GM18867 (cell line): ENCODE measurements around the gene AFMID.
"Not testable (repeated sequence)": the region's sequence is repeated elsewhere in the genome, so short reads cannot be mapped to it uniquely, and the experiment has no call there.

Experiments
- ATAC-seq: cut with Tn5 transposase; IDR thresholded peaks from one replicate; pipeline ENCODE4 v1.9.1; 2021; ENCODE audit warnings: mild to moderate bottlenecking, moderate library complexity; ENCODE audit not compliant: unreplicated experiment

Gene AFMID

DNA sequence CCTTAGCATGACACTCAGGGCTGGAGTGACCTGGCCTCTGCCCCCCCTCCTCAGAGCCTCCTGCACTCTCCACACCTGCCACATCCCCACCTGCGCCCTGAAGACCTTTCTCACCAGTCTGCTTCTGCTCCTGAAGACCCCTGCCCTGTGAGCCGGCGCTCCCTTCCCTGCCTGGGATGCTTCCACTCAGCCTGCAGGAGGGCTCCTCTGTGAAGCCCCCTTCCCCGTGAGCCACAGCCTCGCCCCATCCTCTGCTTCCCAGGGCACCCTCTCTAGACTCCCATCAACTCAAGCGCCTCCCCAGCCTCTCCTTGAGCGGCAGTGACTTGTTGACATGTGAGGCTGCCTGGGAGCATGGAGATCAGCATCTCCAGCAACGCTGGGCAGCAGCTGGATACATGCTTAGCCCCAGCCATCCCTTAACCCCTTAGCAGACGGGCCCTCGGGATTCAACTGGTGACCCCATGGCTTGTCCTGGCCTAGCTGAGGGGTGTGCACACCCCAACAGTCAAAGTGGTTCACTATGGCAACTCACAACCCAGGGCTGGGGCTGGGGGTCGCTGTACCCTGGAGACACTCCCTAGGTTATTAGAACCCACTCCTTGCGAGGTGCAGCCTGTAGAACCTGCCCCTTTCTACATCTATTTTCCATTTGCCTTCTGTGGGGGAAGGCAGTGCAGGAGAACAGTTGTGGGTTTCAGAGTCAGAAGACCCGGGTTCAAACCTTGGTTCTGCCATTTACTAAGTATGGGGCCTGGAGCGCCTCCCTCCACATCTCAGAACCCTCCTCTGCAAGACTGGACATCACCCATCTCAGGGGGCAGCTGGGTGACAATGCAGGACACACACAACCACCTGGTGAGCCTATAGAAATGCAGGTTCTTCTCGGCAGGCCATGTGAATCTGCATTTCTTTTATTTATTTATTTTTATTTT is 65.8 kb downstream of the AFMID start:
- no peak for ATAC-seq

DNA sequence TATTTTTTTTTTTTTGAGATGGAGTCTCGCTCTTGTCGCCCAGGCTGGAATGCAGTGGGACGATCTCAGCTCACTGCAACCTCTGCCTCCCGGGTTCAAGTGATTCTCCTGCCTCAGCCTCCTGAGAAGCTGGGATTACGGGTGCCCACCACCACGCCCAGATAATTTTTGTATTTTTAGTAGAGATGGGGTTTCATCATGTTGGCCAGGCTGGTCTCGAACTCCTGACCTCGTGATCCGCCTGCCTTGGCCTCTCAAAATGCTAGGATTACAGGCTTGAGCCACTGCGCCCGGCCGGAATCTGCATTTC is 66.4 kb downstream of the AFMID start:
- ATAC-seq = not testable (repeated sequence)

DNA sequence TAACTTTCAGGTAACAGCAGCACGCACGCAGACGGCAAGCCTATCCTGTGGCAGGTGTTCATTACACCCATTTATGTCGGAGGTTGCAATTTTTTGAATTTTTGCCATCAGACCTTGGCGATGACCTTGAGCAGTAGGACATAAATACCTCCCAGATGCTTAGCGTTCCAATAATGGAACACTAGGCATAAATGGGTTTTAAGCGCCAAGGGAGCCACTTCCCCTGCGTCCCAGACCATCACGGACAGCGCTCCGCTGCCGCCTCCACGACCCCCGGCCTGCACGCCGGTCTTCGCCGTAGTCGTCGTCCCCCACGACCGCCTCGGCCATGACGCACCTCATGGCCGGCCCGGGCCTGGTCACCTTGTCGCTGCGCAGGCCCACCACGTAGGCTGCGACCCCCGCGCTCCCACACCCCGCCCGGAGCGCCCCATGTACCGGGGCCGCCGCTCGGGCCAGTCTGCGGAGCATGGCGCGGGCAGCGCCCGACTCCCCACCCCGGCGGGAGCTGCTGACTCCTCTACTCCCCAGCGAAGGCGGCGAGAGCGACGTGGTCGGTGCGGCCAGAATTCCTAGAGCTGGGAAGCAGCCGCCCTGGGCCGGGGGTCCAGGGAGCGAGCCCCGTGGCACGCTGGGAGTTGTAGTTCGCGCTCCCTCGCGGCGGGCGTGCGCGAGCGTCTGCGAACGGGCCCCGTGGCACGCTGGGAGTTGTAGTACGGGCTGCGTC is 66.9 kb downstream of the AFMID start:
- peak; percentile 52 for ATAC-seq

DNA sequence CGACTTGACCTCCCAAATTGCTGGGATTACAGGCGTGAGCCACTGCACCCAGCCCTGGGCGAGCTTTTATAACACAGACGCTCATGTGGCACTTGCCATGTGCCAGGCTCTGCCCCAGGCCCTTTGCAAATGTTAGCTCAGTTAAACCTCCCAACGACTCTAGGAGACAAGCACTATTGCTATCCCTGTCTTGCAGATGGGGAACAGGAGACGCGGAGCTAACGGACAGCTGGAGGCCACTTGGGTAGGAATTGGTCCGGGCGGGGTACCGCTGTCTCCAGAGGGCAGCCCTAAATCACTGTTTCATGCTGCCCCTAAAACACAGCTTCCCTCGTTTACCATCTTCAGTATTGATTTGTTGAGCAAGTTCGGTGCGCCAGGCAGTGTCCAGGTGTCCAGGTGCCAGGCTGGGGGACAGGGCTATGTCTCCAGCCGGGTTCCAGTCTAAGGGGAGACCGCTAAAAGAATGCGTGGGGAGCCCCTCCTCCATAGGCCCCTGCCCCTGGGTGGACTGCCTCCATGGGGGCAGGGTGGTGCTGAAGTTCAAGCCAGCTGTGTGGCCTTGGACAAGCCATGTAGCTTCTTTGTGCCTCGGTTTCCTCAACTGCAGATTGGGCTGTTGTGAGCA is 68.0 kb downstream of the AFMID start:
- ATAC-seq = no peak

DNA sequence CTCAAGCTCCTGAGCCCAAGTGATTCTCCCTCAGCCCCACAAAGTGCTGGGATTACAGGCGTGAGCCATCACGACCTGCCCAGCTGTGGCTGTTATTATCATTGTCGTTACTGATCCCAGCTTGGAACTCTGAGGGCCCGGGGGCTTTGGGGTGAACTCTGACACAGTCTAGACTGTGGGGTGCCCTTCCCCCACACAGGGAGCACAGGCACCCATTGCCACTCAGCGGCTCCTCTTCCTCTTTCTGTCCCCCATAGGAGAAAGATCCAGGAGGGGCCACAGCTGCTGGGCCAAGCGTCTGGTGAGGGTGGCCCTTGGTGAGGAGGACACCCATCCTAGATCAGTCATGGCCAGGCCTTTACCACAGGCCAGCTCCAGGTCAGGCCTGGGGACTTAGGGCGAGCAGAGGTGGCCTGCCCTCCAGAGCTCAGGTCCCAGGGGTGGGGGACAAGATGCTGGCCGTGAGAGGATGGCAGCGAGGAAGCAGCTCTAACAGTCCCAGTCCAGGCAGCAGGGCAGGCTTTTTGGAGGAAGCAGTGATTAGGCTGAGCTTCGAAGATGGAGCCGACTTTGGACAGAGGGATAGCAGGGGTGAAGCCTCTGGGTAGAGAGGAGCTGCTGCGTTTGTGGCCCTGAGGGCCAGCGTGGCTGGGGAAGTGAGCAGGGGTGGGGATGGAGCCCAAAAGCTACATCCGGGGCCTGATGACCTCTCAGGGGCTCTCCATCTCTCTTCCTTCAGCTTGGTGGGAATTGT is 69.0 kb downstream of the AFMID start:
- no peak for ATAC-seq

DNA sequence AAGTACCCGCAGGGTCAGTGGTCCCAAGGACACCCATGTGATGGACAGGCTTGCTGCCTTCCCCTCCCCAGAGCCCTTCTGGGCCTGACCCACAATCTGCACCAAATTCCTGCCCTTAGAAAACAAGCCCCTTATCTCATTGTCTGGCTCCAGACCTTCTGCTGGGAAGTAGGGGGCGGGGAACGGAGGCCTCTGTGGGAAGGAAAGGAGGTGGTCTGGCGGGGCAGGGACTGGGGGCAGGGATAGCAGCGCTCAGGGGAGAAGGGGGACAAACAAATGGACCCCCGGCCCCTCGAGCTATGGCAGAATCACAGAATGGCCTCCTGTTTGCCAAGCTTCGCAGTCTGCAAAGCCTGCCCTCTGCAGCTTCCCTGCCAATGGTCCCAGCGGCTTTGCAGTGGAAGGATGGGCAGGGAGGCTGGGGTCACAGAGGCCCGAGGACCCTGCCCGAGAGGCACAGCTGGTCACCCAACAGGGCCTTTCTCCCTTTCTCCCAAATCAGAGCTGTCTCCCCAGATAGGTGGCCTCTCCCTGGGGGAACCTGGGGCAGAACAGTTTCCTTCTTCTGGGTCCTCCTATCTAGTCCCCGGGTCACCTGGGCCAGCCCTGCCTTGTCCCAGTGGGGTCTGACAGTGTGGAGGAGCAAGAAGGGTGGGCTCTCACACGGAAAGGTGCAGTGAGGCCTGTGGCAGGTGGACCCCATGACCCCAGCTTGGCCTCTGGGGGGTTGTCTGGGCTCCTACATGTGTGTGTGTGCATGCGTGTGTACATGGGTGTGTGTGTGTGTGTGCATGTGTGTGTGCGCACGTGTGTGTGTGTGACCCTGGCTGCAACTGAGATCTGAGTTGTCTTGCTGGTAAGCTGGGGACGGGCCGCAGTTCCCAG is 69.8 kb downstream of the AFMID start:
- no peak for ATAC-seq
